Gastrocnemius medialis (tissue), 4 donors: ENCODE results near the gene ABCF1.

Source experiments
- POLR2A ChIP-seq, 2 donors: fragments of 450-650 bp; IDR thresholded peaks; one replicate each; pipeline ENCODE4 v1.6.1; 2017; ENCODE audit warnings: antibody characterized with exemption in 2 of 2, mild to moderate bottlenecking in 2 of 2, moderate library complexity in 2 of 2
- TF ChIP-seq, protein P1 (sequence below), 5 experiments: fragments of 450-650 bp in 3 of 5; fragments of 200-600 bp in 2 of 5; sonication (generic) in 2 of 5; IDR thresholded peaks in 4 of 5; conservative IDR thresholded peaks in 1 of 5; 1 replicate in 4 of 5; 2 replicates in 1 of 5; pipeline ENCODE4 v1.5.1; 2016 to 2019; ENCODE audit warnings: antibody characterized with exemption in 5 of 5, mild to moderate bottlenecking in 3 of 5, moderate library complexity in 3 of 5

- TF ChIP-seq, protein P1, sequence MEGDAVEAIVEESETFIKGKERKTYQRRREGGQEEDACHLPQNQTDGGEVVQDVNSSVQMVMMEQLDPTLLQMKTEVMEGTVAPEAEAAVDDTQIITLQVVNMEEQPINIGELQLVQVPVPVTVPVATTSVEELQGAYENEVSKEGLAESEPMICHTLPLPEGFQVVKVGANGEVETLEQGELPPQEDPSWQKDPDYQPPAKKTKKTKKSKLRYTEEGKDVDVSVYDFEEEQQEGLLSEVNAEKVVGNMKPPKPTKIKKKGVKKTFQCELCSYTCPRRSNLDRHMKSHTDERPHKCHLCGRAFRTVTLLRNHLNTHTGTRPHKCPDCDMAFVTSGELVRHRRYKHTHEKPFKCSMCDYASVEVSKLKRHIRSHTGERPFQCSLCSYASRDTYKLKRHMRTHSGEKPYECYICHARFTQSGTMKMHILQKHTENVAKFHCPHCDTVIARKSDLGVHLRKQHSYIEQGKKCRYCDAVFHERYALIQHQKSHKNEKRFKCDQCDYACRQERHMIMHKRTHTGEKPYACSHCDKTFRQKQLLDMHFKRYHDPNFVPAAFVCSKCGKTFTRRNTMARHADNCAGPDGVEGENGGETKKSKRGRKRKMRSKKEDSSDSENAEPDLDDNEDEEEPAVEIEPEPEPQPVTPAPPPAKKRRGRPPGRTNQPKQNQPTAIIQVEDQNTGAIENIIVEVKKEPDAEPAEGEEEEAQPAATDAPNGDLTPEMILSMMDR (IDR thresholded peaks at IDR 0.05 in 4 of 5, conservative IDR thresholded peaks at IDR 0.05 in 1 of 5) = no peak
- no peak for TF ChIP-seq POLR2A (IDR thresholded peaks at IDR 0.05)
Measured at GRCh38 chr6:30614044-30614842, 43.0 kb downstream of the ABCF1 start.
